ENCODE measurements around the gene HBG2.
"Not testable (repeated sequence)": the region's sequence is repeated elsewhere in the genome, so short reads cannot be mapped to it uniquely, and the experiment has no call there.

The HBG2 gene

GRCh38 chr11:5297721-5298323 is 43.2 kb upstream of the HBG2 start:
- TF ChIP-seq CTCF (IDR thresholded peaks at IDR 0.05; ENCODE audit: insufficient read depth, low read length, missing control alignments): no peak
- ChIA-PET POLR2A (no interaction called here), CTCF (interaction anchor here (0.9 to 2.1 kb wide), 2 partner anchors 9 to 173 kb away, joined by 4 to 7 read pairs; no protein-coding TSS in a partner anchor)
- H3K4me3 ChIP-seq (ENCODE audit: low read depth, low read length): no peak overlapping the region
- DNase-seq (ENCODE audit: low read depth, low spot score): no peak

GRCh38 chr11:5294342-5294995 is 39.9 kb upstream of the HBG2 start:
- POLR2A ChIA-PET; DNase-seq (ENCODE audit: low read depth, low spot score); H3K4me3 ChIP-seq (ENCODE audit: low read depth, low read length); CTCF ChIA-PET: not testable (repeated sequence)

- POLR2A ChIA-PET: no interaction called here
- DNase-seq (ENCODE audit: low read depth, low spot score): no peak
- TF ChIP-seq CTCF (IDR thresholded peaks at IDR 0.05; ENCODE audit: insufficient read depth, low read length, missing control alignments): no peak
- no peak overlapping the region for H3K4me3 ChIP-seq (ENCODE audit: low read depth, low read length)
- CTCF ChIA-PET: no interaction called here
Observed at GRCh38 chr11:5293028-5293427, 38.4 kb upstream of the HBG2 start.

- POLR2A ChIA-PET: no interaction called here
- CTCF ChIA-PET: interaction anchor here (0.8 to 2.6 kb wide), 18 partner anchors 9 to 166 kb away, joined by 3 to 10 read pairs (median 4); partner anchors contain the start of gene OR51B4
- no peak for DNase-seq (ENCODE audit: low read depth, low spot score)
Observed at GRCh38 chr11:5291207-5291838, 36.7 kb upstream of the HBG2 start.

GRCh38 chr11:5290106-5290505 is 35.5 kb upstream of the HBG2 start:
- POLR2A ChIA-PET: interaction anchor here (1.7 kb wide), 1 partner anchor 9 kb away, joined by 12 read pairs; no protein-coding TSS in a partner anchor
- DNase-seq (ENCODE audit: low read depth, low spot score): no peak
- no peak overlapping the region for H3K4me3 ChIP-seq (ENCODE audit: low read depth, low read length)
- TF ChIP-seq CTCF (IDR thresholded peaks at IDR 0.05; ENCODE audit: insufficient read depth, low read length, missing control alignments): no peak
- CTCF ChIA-PET: interaction anchor here (0.8 to 2.6 kb wide), 13 partner anchors 8 to 86 kb away, joined by 3 to 10 read pairs (median 5); no protein-coding TSS in a partner anchor

More at GRCh38 chr11:5291207-5291838, 36.7 kb upstream of the HBG2 start:
- no peak overlapping the region for H3K4me3 ChIP-seq (ENCODE audit: low read depth, low read length)
- peak; percentile 45 for TF ChIP-seq CTCF (IDR thresholded peaks at IDR 0.05; ENCODE audit: insufficient read depth, low read length, missing control alignments)

GRCh38 chr11:5289696-5290095 is 35.1 kb upstream of the HBG2 start:
- CTCF ChIA-PET: interaction anchor here (0.6 to 2.6 kb wide), 11 partner anchors 8 to 226 kb away, joined by 3 to 10 read pairs (median 4); no protein-coding TSS in a partner anchor

More at GRCh38 chr11:5289696-5290095, 35.1 kb upstream of the HBG2 start:
- H3K4me3 ChIP-seq (ENCODE audit: low read depth, low read length): no peak overlapping the region
- no peak for DNase-seq (ENCODE audit: low read depth, low spot score)
- no peak for TF ChIP-seq CTCF (IDR thresholded peaks at IDR 0.05; ENCODE audit: insufficient read depth, low read length, missing control alignments)
- POLR2A ChIA-PET: interaction anchor here (0.8 to 1.7 kb wide), 2 partner anchors 9 to 74 kb away, joined by 3 to 12 read pairs; no protein-coding TSS in a partner anchor
